ENCODE results near the gene PEX11G.

The PEX11G gene

GRCh38 chr19:7519361-7520130, 30.7 kb upstream of the PEX11G start:
- Histone ChIP-seq H3K9me3 (ENCODE audit: insufficient read depth, low read length) (no peaks in the 10 kb centered on the region), H3K4me3 (ENCODE audit: insufficient read length, low read depth) (no peak overlapping the region), H3K9ac (ENCODE audit: insufficient read length, low read depth) (no peak overlapping the region), H3K36me3 (ENCODE audit: insufficient read depth, insufficient read length, low read length) (peaks cover 24% of the 10 kb centered on the region), H3K27me3 (ENCODE audit: insufficient read depth, insufficient read length) (peaks cover 4% of the 10 kb centered on the region), H3K4me1 (ENCODE audit: insufficient read depth, insufficient read length) (peaks cover 16% of the 10 kb centered on the region)
- no peak for DNase-seq (ENCODE audit: low read depth, low spot score)
- TF ChIP-seq YY1 (IDR thresholded peaks at IDR 0.05; ENCODE audit: insufficient read depth, insufficient read length) (no peak), SUZ12 (IDR thresholded peaks at IDR 0.05; ENCODE audit: extremely low read depth, insufficient read depth, insufficient read length) (no peak), ZNF274 (IDR thresholded peaks at IDR 0.05; ENCODE audit: low read depth, low read length) (no peak)

GRCh38 chr19:7516878-7517277, 28.0 kb upstream of the PEX11G start:
- H3K27me3 ChIP-seq (ENCODE audit: insufficient read depth, insufficient read length): no peaks in the 10 kb centered on the region
- peak overlapping the region; percentile 87 for H3K9ac ChIP-seq (ENCODE audit: insufficient read length, low read depth)
- no peak for TF ChIP-seq YY1 (IDR thresholded peaks at IDR 0.05; ENCODE audit: insufficient read depth, insufficient read length)
- no peak for TF ChIP-seq ZNF274 (IDR thresholded peaks at IDR 0.05; ENCODE audit: low read depth, low read length)
- TF ChIP-seq SUZ12 (IDR thresholded peaks at IDR 0.05; ENCODE audit: extremely low read depth, insufficient read depth, insufficient read length): no peak
- H3K4me1 ChIP-seq (ENCODE audit: insufficient read depth, insufficient read length): peaks cover 9% of the 10 kb centered on the region
- no peaks in the 10 kb centered on the region for H3K9me3 ChIP-seq (ENCODE audit: insufficient read depth, low read length)
- no peak for DNase-seq (ENCODE audit: low read depth, low spot score)
- peaks cover 18% of the 10 kb centered on the region for H3K36me3 ChIP-seq (ENCODE audit: insufficient read depth, insufficient read length, low read length)
- peak overlapping the region; percentile 81 for H3K4me3 ChIP-seq (ENCODE audit: insufficient read length, low read depth)

- Histone ChIP-seq H3K9ac (ENCODE audit: insufficient read length, low read depth) (peak overlapping the region; percentile 87), H3K4me1 (ENCODE audit: insufficient read depth, insufficient read length) (peaks cover 9% of the 10 kb centered on the region), H3K9me3 (ENCODE audit: insufficient read depth, low read length) (no peaks in the 10 kb centered on the region), H3K27me3 (ENCODE audit: insufficient read depth, insufficient read length) (no peaks in the 10 kb centered on the region), H3K4me3 (ENCODE audit: insufficient read length, low read depth) (peak overlapping the region; percentile 81), H3K36me3 (ENCODE audit: insufficient read depth, insufficient read length, low read length) (peaks cover 18% of the 10 kb centered on the region)
- TF ChIP-seq YY1 (IDR thresholded peaks at IDR 0.05; ENCODE audit: insufficient read depth, insufficient read length): no peak
- no peak for TF ChIP-seq SUZ12 (IDR thresholded peaks at IDR 0.05; ENCODE audit: extremely low read depth, insufficient read depth, insufficient read length)
- no peak for TF ChIP-seq ZNF274 (IDR thresholded peaks at IDR 0.05; ENCODE audit: low read depth, low read length)
- DNase-seq (ENCODE audit: low read depth, low spot score): no peak
These were observed 27.5 kb upstream of the PEX11G start for GRCh38 chr19:7516333-7516732.

GRCh38 chr19:7515645-7516151, 26.9 kb upstream of the PEX11G start, which contains the start of gene ZNF358:
TSS of gene ZNF358 (plus strand) at chr19:7516103. CDS start at chr19:7519243, 3,140 bp downstream.
- Histone ChIP-seq H3K27me3 (ENCODE audit: insufficient read depth, insufficient read length) (no peaks in the 10 kb centered on the region), H3K36me3 (ENCODE audit: insufficient read depth, insufficient read length, low read length) (peaks cover 14% of the 10 kb centered on the region), H3K9ac (ENCODE audit: insufficient read length, low read depth) (peak within 1 kb of the TSS; percentile 87), H3K4me3 (ENCODE audit: insufficient read length, low read depth) (peak within 1 kb of the TSS; percentile 81), H3K9me3 (ENCODE audit: insufficient read depth, low read length) (no peaks in the 10 kb centered on the region), H3K4me1 (ENCODE audit: insufficient read depth, insufficient read length) (peaks cover 9% of the 10 kb centered on the region)
- DNase-seq (ENCODE audit: low read depth, low spot score): no peak
- TF ChIP-seq SUZ12 (IDR thresholded peaks at IDR 0.05; ENCODE audit: extremely low read depth, insufficient read depth, insufficient read length): no peak
- no peak for TF ChIP-seq ZNF274 (IDR thresholded peaks at IDR 0.05; ENCODE audit: low read depth, low read length)
- TF ChIP-seq YY1 (IDR thresholded peaks at IDR 0.05; ENCODE audit: insufficient read depth, insufficient read length): peak; percentile 52

GRCh38 chr19:7515110-7515644, 26.3 kb upstream of the PEX11G start:
- no peak for DNase-seq (ENCODE audit: low read depth, low spot score)
- Histone ChIP-seq H3K4me3 (ENCODE audit: insufficient read length, low read depth) (peak overlapping the region; percentile 12), H3K36me3 (ENCODE audit: insufficient read depth, insufficient read length, low read length) (peaks cover 11% of the 10 kb centered on the region), H3K9me3 (ENCODE audit: insufficient read depth, low read length) (no peaks in the 10 kb centered on the region), H3K4me1 (ENCODE audit: insufficient read depth, insufficient read length) (peaks cover 9% of the 10 kb centered on the region), H3K9ac (ENCODE audit: insufficient read length, low read depth) (peak overlapping the region; percentile 72), H3K27me3 (ENCODE audit: insufficient read depth, insufficient read length) (no peaks in the 10 kb centered on the region)
- no peak for TF ChIP-seq ZNF274 (IDR thresholded peaks at IDR 0.05; ENCODE audit: low read depth, low read length)

GRCh38 chr19:7513809-7514642, 25.2 kb upstream of the PEX11G start:
- H3K4me3 ChIP-seq (ENCODE audit: insufficient read length, low read depth): no peak overlapping the region
- DNase-seq (ENCODE audit: low read depth, low spot score): no peak
- peaks cover 6% of the 10 kb centered on the region for H3K36me3 ChIP-seq (ENCODE audit: insufficient read depth, insufficient read length, low read length)
- H3K9ac ChIP-seq (ENCODE audit: insufficient read length, low read depth): no peak overlapping the region
- no peak for TF ChIP-seq ZNF274 (IDR thresholded peaks at IDR 0.05; ENCODE audit: low read depth, low read length)
- TF ChIP-seq SUZ12 (IDR thresholded peaks at IDR 0.05; ENCODE audit: extremely low read depth, insufficient read depth, insufficient read length): no peak
- no peak for TF ChIP-seq YY1 (IDR thresholded peaks at IDR 0.05; ENCODE audit: insufficient read depth, insufficient read length)
- no peaks in the 10 kb centered on the region for H3K27me3 ChIP-seq (ENCODE audit: insufficient read depth, insufficient read length)
- no peaks in the 10 kb centered on the region for H3K9me3 ChIP-seq (ENCODE audit: insufficient read depth, low read length)
- H3K4me1 ChIP-seq (ENCODE audit: insufficient read depth, insufficient read length): peaks cover 9% of the 10 kb centered on the region

Measured in NT2/D1 (cell line).